DND-41 (cell line): ENCODE data around the gene FAM200C.

Experiments used
- CTCF ChIP-seq: IDR thresholded peaks from 2 replicates; pipeline ENCODE4 v1.5.1; 2012; ENCODE audit warnings: borderline replicate concordance, low read length, moderate library complexity, mild to moderate bottlenecking; ENCODE audit not compliant: poor library complexity, severe bottlenecking; ENCODE audit errors: extremely low read depth
- EZH2 ChIP-seq: IDR thresholded peaks from 3 replicates; pipeline ENCODE4 v1.6.1; 2012; ENCODE audit warnings: borderline replicate concordance, low read depth, mild to moderate bottlenecking, moderate library complexity, low read length, inconsistent platforms; ENCODE audit not compliant: severe bottlenecking

GRCh38 chr5:160420331-160420610 is 20.4 kb upstream of the FAM200C start:
- TF ChIP-seq CTCF, result no peak
- TF ChIP-seq EZH2, result no peak
